Measurements from ENCODE around the gene CDH6.

CDH6 gene

GRCh38 chr5:31215236-31215635, 21.8 kb downstream of the CDH6 start:
- no peaks in the 10 kb centered on the region for H3F3A ChIP-seq (ENCODE audit: low read depth)
- H3K9me3 ChIP-seq (ENCODE audit: insufficient read depth, low read depth, low read length) = no peaks in the 10 kb centered on the region
- H3K9ac ChIP-seq (ENCODE audit: low read depth, low read length, poor library complexity, severe bottlenecking) = no peak overlapping the region
- TF ChIP-seq CTCF (conservative IDR thresholded peaks at IDR 0.05; ENCODE audit: low read length) (no peak), EZH2phosphoT487 (IDR thresholded peaks at IDR 0.05; ENCODE audit: borderline replicate concordance) (no peak)
- no peak overlapping the region for H3K4me2 ChIP-seq (ENCODE audit: low read depth, low read length, poor library complexity, severe bottlenecking)
- H3K36me3 ChIP-seq (ENCODE audit: insufficient read depth, low read length) = no peaks in the 10 kb centered on the region
- no peak overlapping the region for H2AFZ ChIP-seq (ENCODE audit: low read length)
- H3K4me3 ChIP-seq (ENCODE audit: low read length, poor library complexity, severe bottlenecking) = no peak overlapping the region
- no peaks in the 10 kb centered on the region for H3K79me2 ChIP-seq (ENCODE audit: insufficient read depth, low read length)
- no peaks in the 10 kb centered on the region for H3K4me1 ChIP-seq (ENCODE audit: insufficient read depth, low read length, poor library complexity, severe bottlenecking)
- no peaks in the 10 kb centered on the region for H3K9me2 ChIP-seq (replicated peaks; ENCODE audit: low read depth, low read length)
- H4K20me1 ChIP-seq (ENCODE audit: insufficient read depth, low read length, poor library complexity, severe bottlenecking) = no peaks in the 10 kb centered on the region
- no peaks in the 10 kb centered on the region for H3K27me3 ChIP-seq (ENCODE audit: insufficient read depth, low read length, poor library complexity, severe bottlenecking)

- H4K20me1 ChIP-seq (ENCODE audit: insufficient read depth, low read length, poor library complexity, severe bottlenecking) = no peaks in the 10 kb centered on the region
- no peak overlapping the region for H2AFZ ChIP-seq (ENCODE audit: low read length)
- H3K9me2 ChIP-seq (replicated peaks; ENCODE audit: low read depth, low read length) = no peaks in the 10 kb centered on the region
- H3K4me2 ChIP-seq (ENCODE audit: low read depth, low read length, poor library complexity, severe bottlenecking) = no peak overlapping the region
- H3K4me3 ChIP-seq (ENCODE audit: low read length, poor library complexity, severe bottlenecking) = no peak overlapping the region
- H3K79me2 ChIP-seq (ENCODE audit: insufficient read depth, low read length) = no peaks in the 10 kb centered on the region
- H3K9ac ChIP-seq (ENCODE audit: low read depth, low read length, poor library complexity, severe bottlenecking) = no peak overlapping the region
- H3F3A ChIP-seq (ENCODE audit: low read depth) = no peaks in the 10 kb centered on the region
- H3K9me3 ChIP-seq (ENCODE audit: insufficient read depth, low read depth, low read length) = no peaks in the 10 kb centered on the region
- H3K4me1 ChIP-seq (ENCODE audit: insufficient read depth, low read length, poor library complexity, severe bottlenecking) = no peaks in the 10 kb centered on the region
- no peaks in the 10 kb centered on the region for H3K27me3 ChIP-seq (ENCODE audit: insufficient read depth, low read length, poor library complexity, severe bottlenecking)
- TF ChIP-seq CTCF (conservative IDR thresholded peaks at IDR 0.05; ENCODE audit: low read length) (no peak), EZH2phosphoT487 (IDR thresholded peaks at IDR 0.05; ENCODE audit: borderline replicate concordance) (no peak)
- H3K36me3 ChIP-seq (ENCODE audit: insufficient read depth, low read length) = no peaks in the 10 kb centered on the region
Observed at GRCh38 chr5:31217446-31217845, 24.0 kb downstream of the CDH6 start.

GRCh38 chr5:31218978-31219377, 25.5 kb downstream of the CDH6 start:
- Histone ChIP-seq H3K4me1 (ENCODE audit: insufficient read depth, low read length, poor library complexity, severe bottlenecking) (no peaks in the 10 kb centered on the region), H3K79me2 (ENCODE audit: insufficient read depth, low read length) (no peaks in the 10 kb centered on the region), H3K9ac (ENCODE audit: low read depth, low read length, poor library complexity, severe bottlenecking) (no peak overlapping the region), H3K27me3 (ENCODE audit: insufficient read depth, low read length, poor library complexity, severe bottlenecking) (no peaks in the 10 kb centered on the region), H3K9me2 (replicated peaks; ENCODE audit: low read depth, low read length) (no peaks in the 10 kb centered on the region), H4K20me1 (ENCODE audit: insufficient read depth, low read length, poor library complexity, severe bottlenecking) (no peaks in the 10 kb centered on the region), H3K4me3 (ENCODE audit: low read length, poor library complexity, severe bottlenecking) (no peak overlapping the region), H3F3A (ENCODE audit: low read depth) (no peaks in the 10 kb centered on the region), H3K4me2 (ENCODE audit: low read depth, low read length, poor library complexity, severe bottlenecking) (no peak overlapping the region), H3K36me3 (ENCODE audit: insufficient read depth, low read length) (no peaks in the 10 kb centered on the region), H2AFZ (ENCODE audit: low read length) (no peak overlapping the region), H3K9me3 (ENCODE audit: insufficient read depth, low read depth, low read length) (no peaks in the 10 kb centered on the region)
- no peak for TF ChIP-seq CTCF (conservative IDR thresholded peaks at IDR 0.05; ENCODE audit: low read length)
- TF ChIP-seq EZH2phosphoT487 (IDR thresholded peaks at IDR 0.05; ENCODE audit: borderline replicate concordance) = no peak

All from Loucy (cell line).